ENCODE data around the gene PTGIS.
"Not testable (repeated sequence)": the region's sequence is repeated elsewhere in the genome, so short reads cannot be mapped to it uniquely, and the experiment has no call there.

The PTGIS gene

GRCh38 chr20:49579874-49580812 is 12.2 kb upstream of the PTGIS start:
- DNase-seq, result peak; percentile 80

- no peak for DNase-seq
Observed at GRCh38 chr20:49579195-49579594, 11.3 kb upstream of the PTGIS start.

- no peak for DNase-seq
Observed at GRCh38 chr20:49578436-49578835, 10.5 kb upstream of the PTGIS start.

GRCh38 chr20:49575551-49576060 is 7.7 kb upstream of the PTGIS start:
- peak; percentile 52 for DNase-seq

- DNase-seq, result no peak
Observed at GRCh38 chr20:49573900-49574416, 6.0 kb upstream of the PTGIS start.

- DNase-seq, result no peak
Observed at GRCh38 chr20:49572857-49573256, 4.9 kb upstream of the PTGIS start.

GRCh38 chr20:49571553-49571835 is 3.6 kb upstream of the PTGIS start:
- DNase-seq, result no peak

GRCh38 chr20:49570828-49571552 is 3.1 kb upstream of the PTGIS start:
- DNase-seq, result no peak

- no peak for DNase-seq
Observed at GRCh38 chr20:49570161-49570827, 2.4 kb upstream of the PTGIS start.

GRCh38 chr20:49569411-49570115 is 1.6 kb upstream of the PTGIS start:
- DNase-seq, result no peak

- DNase-seq, result peak; percentile 31
Observed at GRCh38 chr20:49568278-49569151, 578 bp upstream of the PTGIS start.

GRCh38 chr20:49566401-49567364 is 1.3 kb downstream of the PTGIS start:
- DNase-seq, result no peak

- DNase-seq, result not testable (repeated sequence)
Observed at GRCh38 chr20:49564991-49565390, 2.9 kb downstream of the PTGIS start.

- DNase-seq, result no peak
Observed at GRCh38 chr20:49563015-49563980, 4.6 kb downstream of the PTGIS start.

GRCh38 chr20:49562311-49563014 is 5.5 kb downstream of the PTGIS start:
- peak; percentile 66 for DNase-seq

GRCh38 chr20:49561806-49562205 is 6.1 kb downstream of the PTGIS start:
- no peak for DNase-seq

GRCh38 chr20:49561256-49561655 is 6.7 kb downstream of the PTGIS start:
- DNase-seq, result no peak

GRCh38 chr20:49560646-49561045 is 7.3 kb downstream of the PTGIS start:
- no peak for DNase-seq
